ENCODE results near the gene HBG1.
"Not testable (repeated sequence)": the region's sequence is repeated elsewhere in the genome, so short reads cannot be mapped to it uniquely, and the experiment has no call there.

- not testable (repeated sequence) for TF ChIP-seq CTCF (IDR thresholded peaks at IDR 0.05); EZH2 (IDR thresholded peaks at IDR 0.05; ENCODE audit: borderline replicate concordance, insufficient read depth, low read depth, low read length, poor library complexity, severe bottlenecking)
These were observed 44.8 kb upstream of the HBG1 start for GRCh38 chr11:5294342-5294995.
